Measurements from ENCODE around the gene SBF2. TPM values are rescaled to one million over a fixed set of nuclear protein-coding genes. Genes with fewer than 3 reads are reported as not detected.
"Not testable (repeated sequence)": the region's sequence is repeated elsewhere in the genome, so short reads cannot be mapped to it uniquely, and the experiment has no call there.

Gene SBF2
- total RNA-seq, 1 experiment from 2014 or later: 33.5 TPM

- peak; percentile 35 for DNase-seq (ENCODE audit: low read depth)
Observed at GRCh38 chr11:10197091-10197490, 96.9 kb downstream of the SBF2 start.

- no peak for DNase-seq (ENCODE audit: low read depth)
Observed at GRCh38 chr11:10192036-10192435, 102.0 kb downstream of the SBF2 start.

GRCh38 chr11:10181811-10182210, 112.2 kb downstream of the SBF2 start:
- peak; percentile 55 for DNase-seq (ENCODE audit: low read depth)

GRCh38 chr11:10164621-10165020, 129.4 kb downstream of the SBF2 start:
- peak; percentile 28 for DNase-seq (ENCODE audit: low read depth)

- no peak for DNase-seq (ENCODE audit: low read depth)
Observed at GRCh38 chr11:10162222-10162621, 131.8 kb downstream of the SBF2 start.

GRCh38 chr11:10160350-10160749, 133.7 kb downstream of the SBF2 start:
- no peak for DNase-seq (ENCODE audit: low read depth)

- DNase-seq (ENCODE audit: low read depth): no peak
Observed at GRCh38 chr11:10158461-10158860, 135.6 kb downstream of the SBF2 start.

- no peak for DNase-seq (ENCODE audit: low read depth)
Observed at GRCh38 chr11:10155793-10156490, 138.1 kb downstream of the SBF2 start.

GRCh38 chr11:10150800-10151199, 143.2 kb downstream of the SBF2 start:
- DNase-seq (ENCODE audit: low read depth): no peak

GRCh38 chr11:10149553-10149952, 144.5 kb downstream of the SBF2 start:
- no peak for DNase-seq (ENCODE audit: low read depth)

- DNase-seq (ENCODE audit: low read depth): no peak
Observed at GRCh38 chr11:10147195-10147594, 146.8 kb downstream of the SBF2 start.

GRCh38 chr11:10144954-10145353, 149.1 kb downstream of the SBF2 start:
- no peak for DNase-seq (ENCODE audit: low read depth)

GRCh38 chr11:10139656-10140055, 154.4 kb downstream of the SBF2 start:
- DNase-seq (ENCODE audit: low read depth): peak; percentile 69

GRCh38 chr11:10139143-10139542, 154.9 kb downstream of the SBF2 start:
- DNase-seq (ENCODE audit: low read depth): no peak

GRCh38 chr11:10134975-10135481, 159.0 kb downstream of the SBF2 start:
- DNase-seq (ENCODE audit: low read depth): no peak

GRCh38 chr11:10134226-10134625, 159.8 kb downstream of the SBF2 start:
- not testable (repeated sequence) for DNase-seq (ENCODE audit: low read depth)

- not testable (repeated sequence) for DNase-seq (ENCODE audit: low read depth)
Observed at GRCh38 chr11:10133251-10133650, 160.8 kb downstream of the SBF2 start.

- DNase-seq (ENCODE audit: low read depth): no peak
Observed at GRCh38 chr11:10130875-10131274, 163.1 kb downstream of the SBF2 start.

- not testable (repeated sequence) for DNase-seq (ENCODE audit: low read depth)
Observed at GRCh38 chr11:10129184-10129583, 164.8 kb downstream of the SBF2 start.

- no peak for DNase-seq (ENCODE audit: low read depth)
Observed at GRCh38 chr11:10125522-10126133, 168.4 kb downstream of the SBF2 start.

- DNase-seq (ENCODE audit: low read depth): peak; percentile 24
Observed at GRCh38 chr11:10122326-10123197, 171.5 kb downstream of the SBF2 start.

- no peak for DNase-seq (ENCODE audit: low read depth)
Observed at GRCh38 chr11:10118865-10119264, 175.2 kb downstream of the SBF2 start.
